Ureter (tissue), 1 donor: ENCODE data around the gene SPATA17. TPM values are rescaled to one million over a fixed set of nuclear protein-coding genes. Genes with fewer than 3 reads are reported as not detected.
"Not testable (repeated sequence)": the region's sequence is repeated elsewhere in the genome, so short reads cannot be mapped to it uniquely, and the experiment has no call there.

Source experiments
- DNase-seq: peaks from one replicate; pipeline ENCODE4 v3.0.0-alpha.2; 2020; ENCODE audit warnings: low spot score
- total RNA-seq: library from RNA; stranded (reverse); gene quantifications from one replicate; pipeline ENCODE4 v1.2.4, GENCODE V29; 2023
- donor health status: DM: yes; HTN: yes; CAD: no.

SPATA17 gene, protein sequence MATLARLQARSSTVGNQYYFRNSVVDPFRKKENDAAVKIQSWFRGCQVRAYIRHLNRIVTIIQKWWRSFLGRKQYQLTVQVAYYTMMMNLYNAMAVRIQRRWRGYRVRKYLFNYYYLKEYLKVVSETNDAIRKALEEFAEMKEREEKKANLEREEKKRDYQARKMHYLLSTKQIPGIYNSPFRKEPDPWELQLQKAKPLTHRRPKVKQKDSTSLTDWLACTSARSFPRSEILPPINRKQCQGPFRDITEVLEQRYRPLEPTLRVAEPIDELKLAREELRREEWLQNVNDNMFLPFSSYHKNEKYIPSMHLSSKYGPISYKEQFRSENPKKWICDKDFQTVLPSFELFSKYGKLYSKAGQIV
- 3.2 TPM for total RNA-seq

DNA sequence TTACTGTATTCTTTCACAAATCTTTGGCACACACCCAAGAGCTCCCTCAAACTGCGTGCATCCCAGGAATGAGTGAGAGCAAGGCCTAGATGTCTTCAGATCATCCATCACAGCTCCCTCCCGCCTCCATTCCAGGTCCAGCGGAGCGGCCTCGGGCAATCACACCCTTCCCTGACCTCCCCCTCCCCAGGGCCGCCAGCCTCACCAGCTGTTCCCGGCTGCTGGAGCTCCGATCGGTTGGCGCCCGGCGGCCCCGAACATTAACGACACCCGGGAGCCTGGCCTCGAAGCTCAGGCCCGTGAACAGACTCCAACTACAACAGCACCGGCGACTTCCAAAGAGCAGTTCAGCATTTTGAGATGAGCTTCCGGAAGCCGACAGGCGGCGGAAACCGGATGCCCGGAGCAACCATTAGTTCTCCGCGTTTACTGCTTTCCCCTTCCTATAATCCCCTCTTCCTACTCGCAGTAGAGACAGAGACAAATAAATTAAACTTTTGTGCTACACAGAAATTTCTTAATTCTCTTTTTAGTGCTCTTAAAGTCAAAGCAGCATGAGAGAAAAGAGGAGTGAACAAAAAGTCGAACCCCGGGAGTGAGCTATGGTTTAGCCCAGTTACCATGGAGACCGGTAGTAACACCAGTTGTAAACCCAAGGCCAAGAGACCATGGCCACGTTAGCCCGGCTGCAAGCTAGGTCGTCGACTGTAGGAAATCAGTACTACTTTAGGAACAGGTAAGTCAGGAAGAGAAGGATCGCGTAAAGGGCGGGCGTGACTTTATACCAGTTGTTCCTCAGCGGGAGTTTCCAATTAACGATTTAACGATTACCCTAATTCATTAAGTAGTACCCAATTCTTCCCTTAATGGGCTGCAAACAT lies at the start of gene SPATA17, which contains the start of gene GPATCH2:
Gene SPATA17 (plus strand): TSS at position 634 of the 881 bp plus-strand sequence. CDS start 35 bp downstream, at position 669.
Gene GPATCH2 (minus strand): TSS at position 380 of the 881 bp plus-strand sequence. CDS start 119 bp downstream, at position 261.
- DNase-seq, result peak; percentile 78

DNA sequence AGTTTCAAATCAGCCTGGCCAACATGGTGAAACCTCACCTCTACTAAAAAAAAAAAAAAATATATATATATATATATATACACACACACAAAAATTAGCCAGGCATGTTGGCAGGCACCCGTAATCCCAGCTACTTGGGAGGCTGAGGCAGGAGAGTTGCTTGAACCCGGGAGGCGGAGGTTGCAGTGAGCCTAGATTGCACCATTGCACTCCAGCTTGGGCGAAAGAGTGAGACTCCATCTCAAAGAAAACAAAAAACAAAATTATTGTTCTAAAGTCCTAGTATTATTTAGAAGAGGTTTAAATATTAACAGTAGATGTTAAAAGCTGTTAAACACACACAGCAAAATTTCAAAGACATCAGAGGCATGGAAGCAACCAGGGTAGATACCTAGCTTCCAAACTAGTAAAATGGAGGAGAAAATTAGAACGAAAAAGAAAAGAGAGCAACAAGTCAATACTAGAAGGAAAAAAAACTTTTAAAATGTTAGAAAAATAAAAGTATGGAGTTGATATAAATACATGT lies 46.8 kb upstream of the SPATA17 start:
- DNase-seq, result not testable (repeated sequence)

DNA sequence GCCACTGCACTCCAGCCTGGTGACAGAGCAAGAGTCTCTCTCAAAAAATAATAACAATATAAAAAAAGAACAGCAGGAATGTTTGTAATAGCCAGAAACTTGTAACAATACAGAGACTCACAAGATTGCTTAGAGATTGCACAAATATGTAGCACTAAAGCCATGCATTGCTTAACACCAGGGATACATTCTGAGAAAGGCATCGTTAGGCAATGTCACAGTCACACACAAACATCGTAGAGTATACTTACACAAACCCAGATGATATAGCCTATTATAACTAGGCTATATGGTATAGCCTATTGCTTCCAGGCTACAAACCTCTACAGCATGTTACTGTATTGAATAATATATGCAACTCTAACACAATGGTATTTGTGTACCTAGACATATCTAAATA lies 45.6 kb upstream of the SPATA17 start:
- no peak for DNase-seq

DNA sequence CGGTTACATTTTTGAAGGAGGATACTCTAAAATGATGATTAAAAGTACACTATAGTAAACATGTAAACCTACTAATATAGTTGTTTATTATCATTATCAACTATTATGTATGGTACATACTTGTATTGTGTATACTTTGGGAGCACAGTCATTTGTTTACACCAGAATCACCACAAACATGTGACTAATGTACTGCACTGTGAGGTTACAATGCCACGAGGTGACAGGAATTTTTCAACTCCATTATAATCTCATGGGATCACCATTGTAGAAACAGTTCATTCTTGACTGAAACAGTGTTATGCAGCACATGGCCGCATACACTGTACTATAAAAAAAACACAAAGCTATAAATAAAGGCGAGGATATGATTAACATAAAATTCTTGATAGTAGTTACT lies 44.6 kb upstream of the SPATA17 start:
- DNase-seq, result no peak

DNA sequence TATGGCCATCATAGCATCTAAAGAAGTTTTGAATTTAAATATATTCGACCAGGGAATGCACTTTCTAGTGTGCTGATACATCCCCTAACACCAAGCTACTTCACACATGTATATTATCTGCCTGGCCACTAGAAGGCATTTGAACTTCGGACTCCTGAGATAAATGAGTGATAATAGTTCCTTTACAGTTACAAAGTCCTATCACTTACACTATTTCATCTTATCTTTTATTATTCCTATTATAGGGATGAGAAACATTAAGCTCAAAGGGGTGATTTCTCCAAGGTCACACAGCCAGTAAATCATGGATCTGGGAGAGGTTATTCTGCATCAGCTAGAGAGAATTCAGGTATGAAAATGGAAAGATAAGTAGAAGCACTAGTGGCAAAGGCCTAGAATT lies 40.5 kb upstream of the SPATA17 start:
- DNase-seq, result no peak

DNA sequence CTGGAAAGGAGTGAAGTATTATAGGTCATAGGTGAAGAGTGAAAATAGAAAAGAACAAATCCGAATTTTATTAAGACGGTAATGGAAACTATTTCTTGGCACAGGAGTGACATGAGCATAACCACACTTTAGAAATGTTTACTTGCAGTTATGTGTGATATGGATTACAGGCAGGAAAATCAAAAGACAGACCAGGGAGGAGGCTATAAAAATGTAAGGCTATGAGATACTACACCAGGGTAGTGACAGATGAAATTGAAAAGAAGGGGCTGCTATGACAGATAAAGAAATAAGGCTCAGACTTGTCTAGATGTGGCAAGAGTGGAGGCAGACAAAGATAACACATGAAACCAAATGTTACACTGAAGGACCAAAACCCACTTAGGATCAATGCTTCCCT lies 32.0 kb upstream of the SPATA17 start:
- DNase-seq, result no peak

DNA sequence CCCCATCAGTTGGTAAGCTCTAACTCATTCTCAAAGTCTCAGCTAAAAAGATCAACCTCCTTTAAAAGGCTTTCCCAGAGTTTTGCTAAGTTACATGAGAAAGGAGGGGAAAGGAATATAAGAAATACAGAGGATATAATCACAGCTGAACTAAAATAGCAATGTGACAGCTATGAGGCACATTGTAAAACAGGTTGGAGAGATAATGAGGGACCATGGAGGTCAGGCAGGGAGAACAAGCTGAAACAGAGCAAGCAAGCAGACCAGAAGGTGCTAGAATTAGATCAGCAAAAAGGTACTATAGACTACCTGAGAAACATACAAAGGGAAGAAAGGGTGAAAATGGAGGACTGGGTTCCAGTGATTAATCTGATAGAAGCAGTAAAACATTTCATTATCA lies 28.8 kb upstream of the SPATA17 start:
- DNase-seq, result no peak

DNA sequence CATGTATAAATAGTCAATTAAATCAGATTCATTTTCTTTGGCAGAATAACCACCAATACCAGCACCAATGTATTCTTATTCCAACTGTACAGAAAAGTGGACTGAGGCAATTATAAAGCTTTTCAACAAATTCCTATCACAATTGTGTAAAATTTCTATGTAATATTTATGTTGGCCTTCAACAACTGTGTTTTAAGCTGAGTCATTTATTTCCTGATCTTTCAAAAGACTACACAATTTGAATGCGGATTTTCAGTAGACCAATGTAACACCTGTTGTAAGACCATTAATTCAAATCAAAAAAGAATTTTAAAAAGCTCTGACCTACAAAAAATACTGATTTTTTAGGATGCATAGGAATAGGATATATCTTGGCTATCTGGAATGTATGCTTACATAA lies 25.8 kb upstream of the SPATA17 start:
- no peak for DNase-seq

DNA sequence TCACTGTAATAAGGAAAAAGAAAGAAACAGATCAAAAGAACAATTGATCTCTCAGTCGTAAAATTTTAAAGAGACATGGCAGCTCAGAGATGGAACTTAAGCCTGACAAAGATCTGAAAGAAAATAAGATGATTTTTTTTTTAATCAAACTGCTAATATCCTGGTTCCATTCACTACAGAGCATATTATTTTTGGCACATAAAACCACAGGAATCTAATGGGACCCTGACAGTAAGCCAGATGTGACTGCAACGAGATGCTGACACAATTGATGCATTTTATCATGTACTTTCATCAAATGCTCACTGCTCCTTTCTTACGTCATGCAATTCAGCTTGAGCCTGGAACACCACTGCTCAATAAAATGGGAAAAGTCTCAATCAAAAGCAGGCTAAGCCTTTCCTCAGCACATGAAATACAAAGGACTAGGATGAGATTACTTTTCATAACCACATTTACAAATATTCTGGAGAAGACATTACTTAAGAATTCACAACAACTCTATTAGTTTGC lies 16.9 kb upstream of the SPATA17 start:
- no peak for DNase-seq

DNA sequence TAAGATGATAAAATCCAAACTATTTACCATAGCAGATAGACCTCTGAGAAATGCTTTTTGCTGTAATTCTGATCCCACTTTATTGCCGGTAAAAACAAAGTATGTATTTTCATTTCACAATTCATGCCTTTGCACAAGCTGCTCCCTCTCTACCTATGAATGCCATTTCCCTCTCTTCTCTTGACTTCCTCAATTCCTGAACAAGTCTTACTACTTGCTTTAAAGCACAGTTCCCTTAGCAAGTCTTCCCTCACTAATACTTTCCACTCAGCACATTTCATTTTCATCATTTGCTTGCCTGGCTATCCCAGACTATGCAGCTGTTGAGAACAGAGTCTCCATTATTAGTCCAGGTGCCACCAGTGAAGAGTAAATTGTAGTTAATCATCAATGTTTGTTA lies 14.0 kb upstream of the SPATA17 start:
- DNase-seq, result no peak

DNA sequence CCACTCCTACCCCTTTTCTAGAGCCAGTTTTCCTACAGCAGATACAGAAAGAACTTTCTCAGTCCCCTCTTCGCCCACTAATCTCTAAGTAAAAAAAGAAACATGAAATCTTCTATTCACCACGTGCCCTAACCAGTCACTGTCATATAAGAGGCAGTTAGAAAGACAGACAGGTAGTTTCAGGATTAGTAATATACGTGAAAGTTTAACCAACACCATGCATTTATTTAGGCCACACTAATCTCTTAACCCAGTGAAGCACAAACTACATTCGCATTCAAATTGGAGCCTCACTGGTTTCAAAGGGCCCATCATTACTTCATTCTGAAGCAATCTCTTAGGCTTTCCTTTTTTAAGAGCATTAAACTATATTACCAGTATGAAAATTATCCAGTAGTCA lies 10.3 kb upstream of the SPATA17 start:
- no peak for DNase-seq

DNA sequence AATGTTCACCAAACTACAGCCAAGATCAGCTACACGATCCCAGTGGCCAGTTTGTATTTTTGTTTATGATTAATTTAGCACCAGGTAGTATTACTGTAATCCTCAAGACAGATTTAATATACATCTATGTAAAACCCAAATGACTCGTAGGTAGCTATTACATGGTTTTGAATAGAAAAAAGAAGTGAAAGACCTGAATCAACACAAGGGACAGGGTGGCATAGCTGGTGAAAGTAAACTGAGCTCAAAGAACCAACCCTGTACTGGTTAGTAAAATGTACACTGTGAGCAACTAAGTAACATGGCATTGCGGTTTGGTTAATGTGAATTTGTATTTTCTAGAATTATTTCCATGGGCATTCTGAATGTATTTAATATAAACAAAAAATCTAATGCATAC lies 9.1 kb upstream of the SPATA17 start:
- no peak for DNase-seq

DNA sequence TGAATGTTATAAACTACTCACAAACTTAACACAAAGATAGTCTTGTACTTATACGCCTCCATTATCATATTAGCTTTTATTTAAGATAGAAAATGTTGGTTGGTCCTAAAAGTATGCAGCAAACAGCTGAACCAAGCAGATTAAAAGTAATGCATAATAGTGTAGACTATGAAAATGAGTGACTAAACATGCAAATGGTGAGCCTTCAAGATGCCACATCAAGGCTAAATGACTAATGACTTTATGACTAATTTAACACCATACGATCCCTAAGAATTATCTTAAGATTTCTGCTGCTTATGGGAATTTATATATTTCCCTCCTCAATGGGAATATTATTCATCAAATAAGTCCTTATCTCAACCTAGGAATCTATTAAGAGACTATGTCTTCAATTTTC lies 4.8 kb upstream of the SPATA17 start:
- no peak for DNase-seq

DNA sequence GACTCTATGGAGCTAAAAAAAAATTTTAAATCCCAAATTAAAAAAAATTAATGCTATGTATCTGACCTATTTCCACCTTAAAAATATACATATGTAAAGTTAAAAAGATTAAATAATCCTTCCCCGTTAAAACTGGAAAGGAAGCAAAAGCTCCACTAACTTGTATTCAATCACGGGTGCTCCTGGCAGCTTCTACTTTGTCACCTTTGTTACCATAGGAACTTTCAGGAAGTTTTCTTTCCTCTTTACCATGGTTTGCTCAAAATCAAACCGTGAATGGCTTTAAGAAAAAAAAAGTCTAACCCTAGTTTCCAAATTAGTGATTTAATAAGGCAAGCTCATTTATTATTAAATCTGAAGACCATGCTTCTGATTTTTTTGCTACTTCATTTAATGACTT lies 3.7 kb upstream of the SPATA17 start:
- no peak for DNase-seq

DNA sequence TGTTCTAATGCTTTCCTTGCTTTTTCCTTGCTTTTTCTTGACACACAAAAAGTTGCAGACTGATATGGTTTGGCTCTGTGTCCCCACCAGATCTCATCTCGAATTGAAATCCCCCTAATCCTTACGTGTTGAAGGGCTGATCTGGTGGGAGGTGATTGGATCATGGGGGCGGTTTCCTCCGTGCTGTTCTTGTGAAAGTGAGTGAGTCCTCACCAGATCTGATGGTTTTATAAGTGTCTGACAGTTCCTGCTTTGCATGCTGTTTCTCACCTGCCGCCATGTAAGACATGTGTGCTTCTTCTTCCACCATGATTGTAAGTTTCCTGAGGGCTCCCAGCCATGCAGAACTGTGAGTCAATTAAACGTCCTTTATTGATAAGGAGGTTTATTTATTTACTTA lies 11.3 kb downstream of the SPATA17 start:
- DNase-seq, result no peak

DNA sequence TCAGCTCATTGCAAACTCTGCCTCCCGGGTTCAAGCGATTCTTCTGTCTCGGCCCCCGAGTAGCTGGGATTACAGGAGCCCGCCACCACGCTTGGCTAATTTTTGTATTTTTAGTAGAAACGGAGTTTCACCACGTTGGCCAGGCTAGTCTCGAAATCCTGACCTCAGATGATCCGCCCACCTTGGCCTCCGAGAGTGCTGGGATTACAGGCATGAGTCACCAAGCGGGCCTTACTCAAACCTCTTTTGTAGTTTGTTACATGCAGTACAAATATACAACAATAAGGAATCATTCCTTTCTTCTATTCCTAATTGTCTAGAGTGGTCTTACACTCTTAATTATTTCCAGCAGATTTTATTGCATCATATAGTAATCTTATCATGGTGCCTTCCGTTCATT lies 16.6 kb downstream of the SPATA17 start:
- no peak for DNase-seq

DNA sequence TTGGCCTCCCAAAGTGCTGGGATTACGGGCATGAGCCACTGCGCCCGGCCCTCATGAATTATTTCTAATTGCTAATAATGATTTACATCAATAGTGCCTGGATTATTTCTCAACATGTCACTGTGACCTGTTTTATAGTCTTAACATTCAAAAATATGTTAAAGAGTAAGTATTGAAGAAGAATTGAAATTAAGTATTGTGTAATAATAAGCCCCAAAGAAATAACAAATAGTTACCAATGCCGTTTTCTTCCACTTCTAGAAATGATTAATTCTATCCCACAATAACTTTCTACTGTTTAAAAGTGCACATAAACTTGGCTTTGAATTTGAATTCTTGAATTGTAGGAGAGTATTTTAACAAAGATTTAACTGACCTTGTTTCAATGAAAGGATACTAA lies 19.5 kb downstream of the SPATA17 start:
- no peak for DNase-seq

DNA sequence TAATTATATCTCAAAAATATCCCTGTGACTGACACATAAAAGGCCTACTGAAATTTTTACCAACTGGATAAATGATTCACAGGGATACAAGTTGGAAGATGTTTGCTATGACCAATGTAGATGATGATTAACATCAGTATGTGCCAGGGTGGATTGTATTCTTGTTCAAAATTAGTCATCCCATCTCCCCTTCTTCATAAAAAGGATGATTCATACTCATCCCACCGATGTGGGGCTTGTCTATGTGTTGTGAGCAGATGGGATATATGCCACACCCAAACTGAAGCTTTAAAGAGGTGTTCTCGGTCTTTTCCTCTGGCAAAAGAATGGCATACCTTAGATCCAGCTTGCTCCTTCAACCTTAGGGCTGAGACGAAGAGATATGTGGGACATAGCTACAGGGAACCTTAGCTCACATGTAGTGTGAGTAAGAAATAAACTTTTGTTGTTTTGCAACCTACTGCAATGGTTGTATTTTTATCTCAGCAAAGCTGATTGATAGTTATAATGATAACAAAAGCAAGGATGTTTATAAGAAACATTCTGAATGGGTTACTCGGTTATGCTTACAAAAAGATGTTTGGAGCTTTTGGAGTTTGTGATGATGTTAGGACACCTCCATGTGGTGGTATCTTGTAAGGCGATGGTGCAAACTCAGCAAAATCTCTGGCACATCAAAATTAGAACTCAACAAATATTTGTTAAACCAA lies 29.4 kb downstream of the SPATA17 start:
- DNase-seq, result no peak

DNA sequence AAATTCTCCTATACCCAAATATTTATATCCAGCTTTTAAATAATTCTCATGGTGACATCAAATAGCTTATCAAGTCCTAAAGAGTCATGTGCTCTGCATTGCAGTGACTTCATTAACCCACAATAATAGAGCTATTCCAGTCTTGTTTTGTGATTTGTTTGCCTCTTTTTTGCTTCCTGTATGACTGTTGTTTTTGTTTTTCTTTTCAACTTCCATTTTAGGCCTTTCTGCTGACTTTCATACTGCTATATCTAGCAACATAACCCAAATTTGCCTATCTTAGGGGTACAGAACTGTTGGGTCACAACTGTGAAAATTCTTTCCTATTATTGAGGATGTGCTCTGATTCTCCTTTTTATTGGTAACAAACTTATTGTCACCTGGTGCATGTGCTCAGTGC lies 30.3 kb downstream of the SPATA17 start:
- DNase-seq, result no peak

DNA sequence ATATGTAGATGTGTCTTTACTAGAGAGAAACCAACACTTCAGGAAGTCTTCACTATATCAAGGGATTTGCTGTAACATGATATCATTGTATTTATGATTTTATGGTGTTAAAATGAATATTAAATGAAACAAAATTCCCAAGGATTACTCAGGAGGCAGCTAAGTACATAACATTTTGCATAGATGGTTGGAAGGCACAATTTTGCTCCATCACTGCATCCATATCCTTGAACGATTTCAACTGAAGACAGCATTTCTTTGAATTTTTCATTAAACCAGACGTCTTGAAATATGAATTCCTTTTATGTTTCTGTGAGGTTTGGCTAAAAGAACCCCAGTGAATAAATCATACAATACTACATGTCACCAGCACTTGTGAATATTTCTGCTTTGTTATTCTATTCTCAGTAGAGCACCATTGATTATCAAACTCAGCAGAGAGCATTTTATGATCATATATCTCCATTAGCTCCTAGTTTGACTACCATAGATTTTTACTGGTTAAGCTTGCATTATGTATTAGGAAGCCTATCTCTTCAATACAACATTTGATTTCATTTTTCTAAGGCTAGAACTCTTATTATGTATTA lies 37.3 kb downstream of the SPATA17 start:
- no peak for DNase-seq

DNA sequence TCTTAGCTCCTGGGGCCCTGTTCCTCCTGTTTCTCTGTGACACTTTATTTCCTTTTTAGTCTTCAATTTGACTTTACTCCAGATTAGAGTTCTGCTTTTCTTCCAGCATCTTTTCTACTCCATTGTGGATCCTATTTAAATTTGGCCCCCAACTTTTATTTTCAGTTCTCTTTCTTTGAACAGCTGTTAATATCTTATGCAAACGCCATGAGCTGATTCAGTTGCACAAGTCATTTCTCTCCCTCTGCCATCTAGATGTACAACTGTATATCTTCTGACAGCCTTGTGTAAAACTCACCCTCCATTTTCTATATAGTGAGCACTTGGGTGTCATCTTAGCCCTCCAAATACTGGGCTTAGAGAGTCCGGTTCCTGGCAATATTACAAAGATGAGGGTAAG lies 42.2 kb downstream of the SPATA17 start:
- no peak for DNase-seq
